Activated CD4-positive, alpha-beta memory T cell treated with anti-CD3 and anti-CD28 coated beads for 36 hours (primary cell): ENCODE measurements around the gene XPC. TPM values are rescaled to one million over a fixed set of nuclear protein-coding genes. Genes with fewer than 3 reads are reported as not detected.

ENCODE experiments used
- CTCF ChIA-PET: fragments of 350-600 bp; sonication (Branson Sonifier 250); formaldehyde crosslinking; loops from one replicate; lab custom pipeline; 2021; ENCODE audit warnings: antibody characterized with exemption, inconsistent platforms; lab: Charles Lee
- POLR2A ChIA-PET: fragments of 350-600 bp; sonication (Branson Sonifier 250); formaldehyde crosslinking; loops from one replicate; lab custom pipeline; 2021; ENCODE audit warnings: antibody characterized with exemption; lab: Charles Lee
- DNase-seq: peaks from one replicate; pipeline ENCODE4 v3.0.0-alpha.2; 2020
- H3K27ac Mint-ChIP-seq: one replicate; pipeline ENCODE4 v1.8.0; 2021; ENCODE audit warnings: mixed read lengths
- H3K27me3 Mint-ChIP-seq: one replicate; pipeline ENCODE4 v1.8.0; 2021; ENCODE audit warnings: mixed read lengths
- H3K36me3 Mint-ChIP-seq: one replicate; pipeline ENCODE4 v1.8.0; 2021; ENCODE audit warnings: mixed read lengths
- H3K4me1 Mint-ChIP-seq: one replicate; pipeline ENCODE4 v1.8.0; 2021; ENCODE audit warnings: low read depth, mixed read lengths
- H3K4me3 Mint-ChIP-seq: one replicate; pipeline ENCODE4 v1.8.0; 2021; ENCODE audit warnings: mild to moderate bottlenecking, mixed read lengths
- H3K9me3 Mint-ChIP-seq: one replicate; pipeline ENCODE4 v1.8.0; 2021; ENCODE audit warnings: mixed read lengths
- intact Hi-C: fragments of 100-400 bp; cut with micrococcal nuclease; formaldehyde crosslinking; loops from one replicate; pipeline ENCODE4 v1.15.1; 2023
- total RNA-seq, 2 experiments: library from RNA; stranded (reverse); gene quantifications; one replicate each; pipeline ENCODE4 v1.2.3, GENCODE V29; 2021

Gene XPC
- total RNA-seq, 2 experiments from 2014 or later, result 27.8 to 31.6 TPM

GRCh38 chr3:14166877-14167603 lies 11.4 kb downstream of the XPC start:
- ChIA-PET POLR2A (interaction anchor here (2.2 kb wide), 1 partner anchor 11 kb away, joined by 8 read pairs; the partner anchor contains the start of genes LSM3 and XPC), CTCF (interaction anchor here (0.6 kb wide), 1 partner anchor 499 kb away, joined by 3 read pairs; no protein-coding TSS in a partner anchor)
- Mint-ChIP-seq H3K4me3 (no peak overlapping the region), H3K4me1 (peaks cover 15% of the 10 kb centered on the region), H3K27me3 (no peaks in the 10 kb centered on the region), H3K9me3 (peaks cover 6% of the 10 kb centered on the region), H3K36me3 (peaks cover 78% of the 10 kb centered on the region), H3K27ac (no peak overlapping the region)
- intact Hi-C loops, result no loop called here
- no peak for DNase-seq

- Mint-ChIP-seq H3K36me3 (peaks cover 88% of the 10 kb centered on the region), H3K4me1 (peaks cover 3% of the 10 kb centered on the region), H3K27me3 (no peaks in the 10 kb centered on the region), H3K4me3 (no peak overlapping the region), H3K9me3 (peaks cover 17% of the 10 kb centered on the region), H3K27ac (no peak overlapping the region)
- intact Hi-C loops, result no loop called here
- no peak for DNase-seq
- ChIA-PET CTCF (no interaction called here), POLR2A (no interaction called here)
Observed at GRCh38 chr3:14162178-14162577, 16.2 kb downstream of the XPC start.

GRCh38 chr3:14161282-14161681 lies 17.1 kb downstream of the XPC start:
- POLR2A ChIA-PET, result no interaction called here
- Mint-ChIP-seq H3K27me3 (no peaks in the 10 kb centered on the region), H3K4me3 (no peak overlapping the region), H3K4me1 (peaks cover 7% of the 10 kb centered on the region), H3K9me3 (peaks cover 17% of the 10 kb centered on the region), H3K27ac (no peak overlapping the region), H3K36me3 (peaks cover 87% of the 10 kb centered on the region)
- intact Hi-C loops, result no loop called here
- DNase-seq, result no peak
- CTCF ChIA-PET, result no interaction called here

DNA sequence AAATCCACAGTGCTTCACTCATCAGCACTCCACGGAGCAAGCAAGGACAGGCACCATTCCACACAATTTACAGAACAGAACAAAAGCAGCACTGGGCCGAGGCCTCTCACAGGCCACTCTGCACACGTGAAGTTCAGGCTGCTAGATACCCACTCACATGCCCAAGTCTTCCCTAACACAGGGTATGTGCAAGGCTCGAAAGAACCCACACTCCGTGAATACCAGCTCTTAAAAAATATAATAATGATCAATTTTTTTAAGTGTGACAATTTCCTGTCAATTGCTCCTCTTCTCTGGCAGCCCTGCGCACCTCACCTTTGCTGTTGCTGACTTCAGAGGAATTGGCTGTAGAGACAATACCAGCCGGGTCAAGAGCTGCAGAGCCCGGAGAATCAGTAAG lies 19.0 kb downstream of the XPC start:
- Mint-ChIP-seq H3K4me1 (peaks cover 7% of the 10 kb centered on the region), H3K27me3 (no peaks in the 10 kb centered on the region), H3K4me3 (no peak overlapping the region), H3K9me3 (peaks cover 17% of the 10 kb centered on the region), H3K36me3 (peaks cover 79% of the 10 kb centered on the region), H3K27ac (no peak overlapping the region)
- ChIA-PET CTCF (interaction anchor here (1.3 to 1.6 kb wide), 2 partner anchors 14 to 44 kb away, joined by 3 to 8 read pairs; no protein-coding TSS in a partner anchor), POLR2A (no interaction called here)
- intact Hi-C loops, result no loop called here
- DNase-seq, result no peak

- ChIA-PET POLR2A (no interaction called here), CTCF (no interaction called here)
- no peak for DNase-seq
Observed at GRCh38 chr3:14158370-14158769, 20.0 kb downstream of the XPC start.

GRCh38 chr3:14157951-14158350 lies 20.4 kb downstream of the XPC start:
- DNase-seq, result no peak
- intact Hi-C loops, result no loop called here
- ChIA-PET POLR2A (no interaction called here), CTCF (no interaction called here)
- Mint-ChIP-seq H3K27me3 (no peaks in the 10 kb centered on the region), H3K9me3 (peaks cover 17% of the 10 kb centered on the region), H3K4me3 (no peak overlapping the region), H3K27ac (no peak overlapping the region), H3K36me3 (peaks cover 71% of the 10 kb centered on the region), H3K4me1 (peaks cover 7% of the 10 kb centered on the region)

More at GRCh38 chr3:14158370-14158769, 20.0 kb downstream of the XPC start:
- Mint-ChIP-seq H3K27ac (no peak overlapping the region), H3K4me1 (peaks cover 7% of the 10 kb centered on the region), H3K4me3 (no peak overlapping the region), H3K9me3 (peaks cover 17% of the 10 kb centered on the region), H3K27me3 (no peaks in the 10 kb centered on the region), H3K36me3 (peaks cover 75% of the 10 kb centered on the region)
- intact Hi-C loops, result no loop called here

DNA sequence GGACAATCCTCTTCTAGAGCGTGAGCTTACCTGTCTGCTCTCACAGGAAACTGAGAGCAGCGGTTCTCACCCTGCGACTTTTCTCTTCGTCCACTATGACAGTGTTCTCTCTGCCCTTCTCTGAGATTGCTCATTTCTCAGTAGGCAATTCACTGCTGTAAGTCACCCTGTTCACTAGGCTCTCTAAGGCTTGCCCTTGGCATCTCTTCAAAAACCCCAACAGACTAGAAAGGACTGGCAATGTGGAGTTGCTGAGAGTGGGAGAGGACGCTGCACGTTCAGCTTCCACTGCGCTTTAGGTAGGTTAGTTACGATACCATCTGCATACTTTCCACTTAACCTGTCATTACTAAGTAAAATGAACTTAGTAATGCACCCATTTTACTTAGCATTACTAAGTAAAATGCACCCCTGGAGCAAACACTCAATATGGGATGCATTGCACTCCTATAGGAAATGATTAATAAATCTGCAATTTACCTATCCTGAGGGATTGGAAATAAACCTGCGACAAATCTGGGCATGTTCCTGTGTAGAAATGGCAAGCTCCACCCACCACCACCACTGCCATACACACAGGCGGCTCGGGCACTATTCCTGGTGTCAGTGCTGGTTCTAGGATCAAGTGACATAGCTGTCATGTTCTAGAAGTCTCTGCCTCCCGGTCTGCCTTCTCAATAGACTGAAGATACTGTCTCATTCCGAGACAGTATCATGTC lies 21.4 kb downstream of the XPC start:
- Mint-ChIP-seq H3K9me3 (peaks cover 11% of the 10 kb centered on the region), H3K4me1 (peaks cover 7% of the 10 kb centered on the region), H3K36me3 (peaks cover 63% of the 10 kb centered on the region), H3K27ac (no peak overlapping the region), H3K4me3 (no peak overlapping the region), H3K27me3 (no peaks in the 10 kb centered on the region)
- intact Hi-C loops, result no loop called here
- POLR2A ChIA-PET, result interaction anchor here (0.6 kb wide), 1 partner anchor 83 kb away, joined by 6 read pairs; no protein-coding TSS in a partner anchor
- no peak for DNase-seq
- CTCF ChIA-PET, result no interaction called here

- intact Hi-C loops, result no loop called here
- CTCF ChIA-PET, result no interaction called here
- Mint-ChIP-seq H3K27me3 (no peaks in the 10 kb centered on the region), H3K9me3 (peaks cover 5% of the 10 kb centered on the region), H3K36me3 (peaks cover 55% of the 10 kb centered on the region), H3K4me3 (no peak overlapping the region), H3K4me1 (peaks cover 7% of the 10 kb centered on the region), H3K27ac (no peak overlapping the region)
- DNase-seq, result no peak
- POLR2A ChIA-PET, result no interaction called here
Observed at GRCh38 chr3:14156201-14156600, 22.2 kb downstream of the XPC start.

DNA sequence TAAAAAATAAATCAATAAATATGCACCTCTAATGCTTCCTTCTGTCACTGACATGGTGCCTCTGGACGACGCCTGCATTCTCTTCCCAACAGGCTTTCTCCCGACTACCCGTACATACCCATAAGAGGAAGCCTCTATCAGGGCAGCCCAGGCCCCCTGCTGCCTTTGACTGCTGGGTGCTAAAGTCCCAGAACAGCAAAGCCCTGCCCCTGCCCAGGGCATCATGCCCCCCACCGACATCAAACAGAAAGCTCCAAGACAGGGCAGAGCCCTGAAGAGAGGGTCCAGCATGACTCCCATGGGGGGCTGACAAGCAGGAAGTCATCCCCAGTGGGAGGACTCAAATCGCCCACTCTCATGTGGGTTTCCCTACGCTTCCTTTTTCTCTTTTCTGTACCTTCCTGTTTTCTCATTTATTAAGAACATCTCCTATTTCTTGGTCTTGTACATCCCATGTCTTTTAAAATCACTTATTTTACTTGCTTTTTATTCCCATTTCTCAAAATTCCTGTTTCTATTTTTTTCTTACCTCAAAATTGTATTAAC lies 23.4 kb downstream of the XPC start:
- H3K36me3 Mint-ChIP-seq, result peaks cover 43% of the 10 kb centered on the region
- CTCF ChIA-PET, result interaction anchor here (0.6 kb wide), 1 partner anchor 200 kb away, joined by 3 read pairs; no protein-coding TSS in a partner anchor
- intact Hi-C loops, result no loop called here
- no peak for DNase-seq
- no peak overlapping the region for H3K4me3 Mint-ChIP-seq
- no peak overlapping the region for H3K27ac Mint-ChIP-seq
- POLR2A ChIA-PET, result no interaction called here
- no peaks in the 10 kb centered on the region for H3K27me3 Mint-ChIP-seq
- peaks cover 7% of the 10 kb centered on the region for H3K4me1 Mint-ChIP-seq
- no peaks in the 10 kb centered on the region for H3K9me3 Mint-ChIP-seq

GRCh38 chr3:14154276-14154675 lies 24.1 kb downstream of the XPC start:
- no peak overlapping the region for H3K4me3 Mint-ChIP-seq
- intact Hi-C loops, result no loop called here
- H3K9me3 Mint-ChIP-seq, result no peaks in the 10 kb centered on the region
- no peak for DNase-seq
- POLR2A ChIA-PET, result no interaction called here
- CTCF ChIA-PET, result no interaction called here
- H3K36me3 Mint-ChIP-seq, result peaks cover 39% of the 10 kb centered on the region
- H3K4me1 Mint-ChIP-seq, result peaks cover 7% of the 10 kb centered on the region
- no peaks in the 10 kb centered on the region for H3K27me3 Mint-ChIP-seq
- H3K27ac Mint-ChIP-seq, result no peak overlapping the region

- H3K4me3 Mint-ChIP-seq, result no peak overlapping the region
- H3K4me1 Mint-ChIP-seq, result peaks cover 7% of the 10 kb centered on the region
- no peaks in the 10 kb centered on the region for H3K27me3 Mint-ChIP-seq
- ChIA-PET POLR2A (no interaction called here), CTCF (no interaction called here)
- H3K9me3 Mint-ChIP-seq, result no peaks in the 10 kb centered on the region
- no peak overlapping the region for H3K27ac Mint-ChIP-seq
- peaks cover 33% of the 10 kb centered on the region for H3K36me3 Mint-ChIP-seq
- DNase-seq, result no peak
- intact Hi-C loops, result no loop called here
Observed at GRCh38 chr3:14153663-14154062, 24.7 kb downstream of the XPC start.

- H3K4me1 Mint-ChIP-seq, result peaks cover 7% of the 10 kb centered on the region
- H3K27me3 Mint-ChIP-seq, result no peaks in the 10 kb centered on the region
- no peaks in the 10 kb centered on the region for H3K9me3 Mint-ChIP-seq
- ChIA-PET POLR2A (no interaction called here), CTCF (interaction anchor here (1.0 to 1.8 kb wide), 2 partner anchors 15 to 256 kb away, joined by 3 to 5 read pairs; no protein-coding TSS in a partner anchor)
- no peak overlapping the region for H3K4me3 Mint-ChIP-seq
- DNase-seq, result no peak
- no peak overlapping the region for H3K27ac Mint-ChIP-seq
- intact Hi-C loops, result no loop called here
- H3K36me3 Mint-ChIP-seq, result peaks cover 26% of the 10 kb centered on the region
Observed at GRCh38 chr3:14152963-14153355, 25.4 kb downstream of the XPC start.
